HG03045 (cell line): Measurements from ENCODE around the gene IKZF4.

Experiments
- ATAC-seq: cut with Tn5 transposase; IDR thresholded peaks from one replicate; pipeline ENCODE4 v1.9.1; 2021; ENCODE audit warnings: mild to moderate bottlenecking, moderate library complexity; ENCODE audit not compliant: unreplicated experiment

The IKZF4 gene

DNA sequence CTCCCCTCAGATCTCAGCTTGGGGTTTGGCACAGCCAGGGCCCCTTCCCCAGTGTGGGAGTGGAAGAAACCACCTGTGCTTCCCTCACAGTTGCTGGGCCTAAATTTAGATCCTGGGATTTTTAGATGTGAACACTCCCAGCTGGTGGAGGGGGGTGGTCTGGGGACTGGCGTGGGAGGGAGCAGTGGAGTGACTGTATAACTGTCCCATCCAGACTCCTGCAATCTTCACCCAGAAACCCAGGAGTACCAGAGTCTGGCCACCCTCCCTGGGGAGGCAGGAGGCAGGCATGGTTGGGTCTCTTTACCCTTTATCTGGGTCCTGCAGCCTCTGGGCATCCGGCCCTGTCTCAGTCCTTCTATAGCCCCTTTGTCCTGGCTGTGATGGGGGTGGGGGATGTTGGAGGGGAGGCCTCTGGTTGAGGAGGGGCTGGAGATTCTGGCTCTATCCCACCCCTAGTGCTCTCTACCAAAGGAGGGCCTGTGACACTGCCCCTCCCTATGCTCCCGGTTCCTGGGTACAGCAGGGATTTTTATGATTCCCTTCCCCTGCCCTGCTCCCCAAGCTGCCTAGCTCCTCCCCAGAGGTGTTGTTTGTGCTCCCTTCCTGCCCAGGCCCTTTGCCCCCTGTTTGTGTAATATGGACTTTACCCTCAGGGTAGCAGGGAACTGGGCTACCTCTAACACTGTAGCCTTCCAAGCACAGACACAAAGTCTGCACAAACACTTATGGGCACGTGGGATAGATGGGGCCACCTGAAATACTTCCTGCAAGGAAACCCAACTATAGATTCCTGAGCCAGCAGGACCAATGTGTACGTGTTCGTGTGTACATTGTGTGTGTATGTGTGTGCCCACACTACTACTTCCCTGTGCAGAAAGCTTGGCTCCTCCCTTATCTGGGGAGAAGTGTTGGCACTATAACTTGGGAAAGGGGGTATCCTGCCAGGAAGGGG, 60.8 kb downstream of the IKZF4 start:
- ATAC-seq = no peak

DNA sequence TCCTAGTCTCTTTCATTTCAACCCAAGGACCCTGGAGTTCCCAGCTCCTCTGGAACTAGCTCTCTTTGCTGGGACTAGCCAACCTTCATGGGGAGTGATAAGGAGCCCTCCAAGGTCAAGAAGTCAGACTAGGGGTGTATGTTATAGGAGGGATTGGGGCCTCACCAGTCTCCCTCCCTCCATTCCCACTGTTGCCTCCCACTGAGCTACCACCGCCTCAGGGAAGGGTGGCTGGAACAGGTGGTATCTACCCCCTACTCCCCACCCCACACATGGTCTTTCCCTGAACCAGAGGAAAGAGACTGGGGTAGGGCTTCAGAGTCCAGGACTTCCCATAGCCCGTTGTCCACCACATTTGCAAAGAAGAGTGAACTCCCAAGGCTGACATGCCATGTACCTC, 61.5 kb downstream of the IKZF4 start:
- no peak for ATAC-seq

GRCh38 chr12:56082967-56083366, 62.1 kb downstream of the IKZF4 start:
- no peak for ATAC-seq

DNA sequence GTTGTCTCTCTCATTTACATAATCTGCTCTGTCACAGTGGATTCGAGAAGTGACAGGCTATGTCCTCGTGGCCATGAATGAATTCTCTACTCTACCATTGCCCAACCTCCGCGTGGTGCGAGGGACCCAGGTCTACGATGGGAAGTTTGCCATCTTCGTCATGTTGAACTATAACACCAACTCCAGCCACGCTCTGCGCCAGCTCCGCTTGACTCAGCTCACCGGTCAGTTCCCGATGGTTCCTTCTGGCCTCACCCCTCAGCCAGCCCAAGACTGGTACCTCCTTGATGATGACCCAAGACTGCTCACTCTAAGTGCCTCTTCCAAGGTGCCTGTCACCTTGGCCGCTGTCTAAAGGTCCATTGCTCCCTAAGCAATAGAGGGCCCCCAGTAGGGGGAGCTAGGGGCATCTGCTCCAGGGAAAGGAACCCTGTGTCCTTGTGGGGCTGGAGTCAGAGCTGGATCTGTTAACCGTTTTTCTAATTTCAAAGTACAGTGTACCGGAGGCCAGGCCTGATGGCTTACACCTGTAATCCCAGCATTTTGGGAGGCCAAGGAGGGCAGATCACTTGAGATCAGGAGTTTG, 64.2 kb downstream of the IKZF4 start:
- no peak for ATAC-seq

DNA sequence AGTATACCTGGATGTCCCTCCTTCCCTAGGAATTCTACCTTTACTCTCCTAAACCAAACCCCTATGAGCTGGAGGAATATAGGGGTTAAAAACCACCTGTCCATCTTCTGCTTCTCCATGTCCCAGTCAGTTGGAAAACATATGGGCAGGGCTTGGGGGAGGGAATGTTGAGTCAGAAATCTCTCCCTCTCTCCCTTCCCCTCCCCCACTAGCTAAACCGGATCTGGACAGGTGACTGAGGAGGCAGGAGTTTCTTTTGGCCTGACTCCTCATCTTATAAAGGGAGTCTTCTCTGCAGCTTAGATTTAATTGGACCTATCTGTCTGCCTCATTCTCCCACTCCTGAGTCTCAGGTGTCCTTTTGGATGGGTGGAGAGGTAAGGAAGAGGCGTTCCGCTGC, 65.3 kb downstream of the IKZF4 start:
- ATAC-seq = no peak

DNA sequence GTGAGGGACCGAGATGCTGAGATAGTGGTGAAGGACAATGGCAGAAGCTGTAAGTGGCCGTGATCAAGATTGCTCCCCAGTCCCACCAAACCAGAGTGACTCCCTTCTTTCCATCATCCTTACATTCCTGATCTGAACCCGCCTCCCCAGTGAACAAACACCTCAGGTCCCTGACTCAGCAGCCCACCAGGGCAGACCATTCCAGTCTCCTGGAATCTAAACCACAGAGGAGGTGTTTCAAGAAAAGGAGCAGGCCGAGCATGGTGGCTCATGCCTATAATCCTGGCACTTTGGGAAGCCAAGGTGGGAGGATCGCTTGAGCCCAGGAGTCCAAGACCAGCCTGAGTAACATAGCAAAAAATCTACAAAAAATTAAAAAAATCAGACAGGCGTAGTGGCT, 65.8 kb downstream of the IKZF4 start:
- no peak for ATAC-seq

DNA sequence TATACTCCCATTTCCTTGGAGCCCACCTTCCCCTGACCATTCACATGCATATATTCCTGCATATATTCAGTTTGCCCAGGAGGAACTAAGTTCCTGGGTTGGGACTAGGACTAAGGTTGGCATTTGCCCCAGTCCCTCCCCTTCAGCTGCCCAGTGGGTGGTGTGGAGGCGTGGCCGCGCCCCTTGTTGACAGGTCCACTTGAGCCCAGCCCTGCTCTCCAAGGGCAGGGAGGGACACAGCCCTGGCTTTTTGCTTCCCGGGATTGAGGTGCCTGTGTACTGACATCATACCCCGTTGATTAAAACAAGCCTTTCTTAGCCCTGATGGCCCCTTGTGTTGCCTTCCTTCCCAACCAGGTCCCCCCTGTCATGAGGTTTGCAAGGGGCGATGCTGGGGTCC, 66.4 kb downstream of the IKZF4 start:
- ATAC-seq = no peak
